Stimulated activated naive B cell treated with anti-CD40 and anti-IgM and Interleukin-4, amounts not matched to agents 10 μg/mL and 1 μg/mL and 100 μg/mL, for 72 hours (primary cell): ENCODE results near the gene RNASE2.
"Not testable (repeated sequence)": the region's sequence is repeated elsewhere in the genome, so short reads cannot be mapped to it uniquely, and the experiment has no call there.

Source experiments
- ATAC-seq, 2 donors: fragments of 150-1000 bp; cut with Tn5 transposase; replicated peaks; 2 replicates each; pipeline ENCODE4 v1.10.0; 2021; ENCODE audit warnings: moderate library complexity in 1 of 2
- DNase-seq: peaks from one replicate; pipeline ENCODE4 v3.0.0; 2021
- H3K27ac Mint-ChIP-seq: one replicate; pipeline ENCODE4 v1.8.0; 2022; ENCODE audit warnings: mild to moderate bottlenecking, mixed read lengths
- H3K27me3 Mint-ChIP-seq, 2 donors: one replicate each; pipeline ENCODE4 v1.8.0; 2022; ENCODE audit warnings: mixed read lengths in 2 of 2
- H3K36me3 Mint-ChIP-seq, 2 donors: one replicate each; pipeline ENCODE4 v1.8.0; 2022; ENCODE audit warnings: mixed read lengths in 2 of 2, mild to moderate bottlenecking in 1 of 2
- H3K4me1 Mint-ChIP-seq, 2 donors: one replicate each; pipeline ENCODE4 v1.8.0; 2022; ENCODE audit warnings: mixed read lengths in 2 of 2, mild to moderate bottlenecking in 1 of 2
- H3K4me3 Mint-ChIP-seq, 2 donors: one replicate each; pipeline ENCODE4 v1.8.0; 2022; ENCODE audit warnings: mild to moderate bottlenecking in 2 of 2, mixed read lengths in 2 of 2, moderate library complexity in 1 of 2
- H3K9me3 Mint-ChIP-seq, 2 donors: one replicate each; pipeline ENCODE4 v1.8.0; 2022; ENCODE audit warnings: mixed read lengths in 2 of 2, mild to moderate bottlenecking in 1 of 2

RNASE2 gene

DNA sequence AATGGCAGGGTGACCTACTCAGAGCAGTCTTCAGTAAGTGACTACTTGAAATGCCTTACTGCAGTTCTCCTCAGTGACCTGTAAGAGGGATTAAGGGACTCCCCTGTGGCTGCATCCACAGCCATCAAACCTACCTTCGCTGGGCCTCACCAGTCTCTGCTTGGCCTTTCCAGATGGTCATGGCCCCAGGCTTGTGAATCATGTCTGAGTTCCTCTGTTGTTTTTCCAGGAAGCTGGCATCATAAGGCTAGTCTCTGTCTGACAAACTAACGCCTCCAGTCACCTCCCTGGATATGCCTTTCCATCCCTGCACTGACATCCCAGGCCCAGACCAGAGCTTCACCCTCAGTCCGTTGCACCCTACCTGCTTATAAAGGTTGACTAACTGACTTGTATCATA lies 14.0 kb downstream of the RNASE2 start:
- no peak overlapping the region for H3K4me3 Mint-ChIP-seq
- H3K36me3 Mint-ChIP-seq: no peaks in the 10 kb centered on the region
- H3K27ac Mint-ChIP-seq: no peak overlapping the region
- H3K9me3 Mint-ChIP-seq: no peaks in the 10 kb centered on the region
- peaks cover 10 to 13% of the 10 kb centered on the region in 2 donors for H3K4me1 Mint-ChIP-seq
- ATAC-seq (no peak), DNase-seq (no peak)
- peaks cover 45 to 51% of the 10 kb centered on the region in 2 donors for H3K27me3 Mint-ChIP-seq

DNA sequence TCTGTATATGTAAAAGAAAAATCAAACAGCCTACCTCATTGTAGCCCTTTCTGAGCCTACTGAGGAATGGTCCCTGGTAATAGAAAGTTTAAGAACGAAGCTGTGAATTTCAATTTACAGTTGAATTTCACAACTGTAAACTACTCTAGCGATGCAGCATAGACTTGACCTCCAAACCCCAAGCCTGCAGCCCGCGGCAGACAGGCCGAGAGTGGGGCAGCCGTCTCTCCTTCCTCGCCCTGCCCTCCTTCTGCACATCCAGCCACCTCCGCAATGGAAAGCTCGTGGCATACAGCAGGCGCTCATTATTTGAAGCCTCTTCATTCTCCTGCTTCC lies 15.3 kb downstream of the RNASE2 start:
- Mint-ChIP-seq H3K4me3 (peak overlapping the region; percentile 86 to 93), H3K9me3 (no peaks in the 10 kb centered on the region), H3K27me3 (peaks cover 41 to 54% of the 10 kb centered on the region in 2 donors), H3K4me1 (peaks cover 10 to 13% of the 10 kb centered on the region in 2 donors), H3K27ac (peak overlapping the region; percentile 86), H3K36me3 (no peaks in the 10 kb centered on the region)
- DNase-seq (no peak), ATAC-seq (peak; percentile 14 to 19)

GRCh38 chr14:20970983-20971704 lies 15.9 kb downstream of the RNASE2 start:
- peaks cover 10 to 13% of the 10 kb centered on the region in 2 donors for H3K4me1 Mint-ChIP-seq
- peak overlapping the region; percentile 86 to 93 for H3K4me3 Mint-ChIP-seq
- H3K9me3 Mint-ChIP-seq: no peaks in the 10 kb centered on the region
- peak overlapping the region; percentile 86 for H3K27ac Mint-ChIP-seq
- no peaks in the 10 kb centered on the region for H3K36me3 Mint-ChIP-seq
- H3K27me3 Mint-ChIP-seq: peaks cover 41 to 54% of the 10 kb centered on the region in 2 donors
- peak; percentile 80 for DNase-seq
- ATAC-seq: peak; percentile 90 to 95

- DNase-seq (no peak), ATAC-seq (peak; percentile 31 to 44)
- peak overlapping the region; percentile 42 for H3K27ac Mint-ChIP-seq
- no peaks in the 10 kb centered on the region for H3K36me3 Mint-ChIP-seq
- H3K4me3 Mint-ChIP-seq: peak overlapping the region; percentile 86 to 93
- peaks cover 41 to 54% of the 10 kb centered on the region in 2 donors for H3K27me3 Mint-ChIP-seq
- no peaks in the 10 kb centered on the region for H3K9me3 Mint-ChIP-seq
- peaks cover 10 to 13% of the 10 kb centered on the region in 2 donors for H3K4me1 Mint-ChIP-seq
These were observed 16.4 kb downstream of the RNASE2 start for GRCh38 chr14:20971705-20972021.

DNA sequence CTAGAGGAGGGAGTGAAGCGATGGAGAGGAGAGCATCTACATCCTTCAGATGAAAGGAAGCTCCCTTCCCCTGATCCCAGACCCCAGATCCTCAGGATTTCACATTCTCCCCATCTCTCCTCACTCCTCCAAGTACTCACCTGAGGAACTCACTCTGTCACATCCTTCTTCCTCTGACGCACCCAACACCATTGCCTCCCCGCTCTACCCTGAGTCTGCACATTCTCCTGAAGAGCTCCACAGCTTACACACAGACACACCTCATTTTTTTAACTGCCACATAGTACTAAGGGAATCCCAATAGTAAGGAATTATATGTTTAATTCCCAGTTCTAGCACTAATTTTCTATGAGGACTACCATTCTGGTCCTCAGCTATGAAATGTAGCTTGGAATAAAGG lies 18.2 kb downstream of the RNASE2 start:
- ATAC-seq (no peak), DNase-seq (no peak)
- Mint-ChIP-seq H3K27me3 (peaks cover 31 to 39% of the 10 kb centered on the region in 2 donors), H3K36me3 (no peaks in the 10 kb centered on the region), H3K4me3 (no peak overlapping the region), H3K4me1 (peaks cover 10 to 13% of the 10 kb centered on the region in 2 donors), H3K27ac (no peak overlapping the region), H3K9me3 (no peaks in the 10 kb centered on the region)

GRCh38 chr14:20976291-20976690 lies 21.0 kb downstream of the RNASE2 start:
- ATAC-seq (no peak), DNase-seq (no peak)
- peaks cover 42 to 47% of the 10 kb centered on the region in 2 donors for H3K27me3 Mint-ChIP-seq
- H3K9me3 Mint-ChIP-seq: no peaks in the 10 kb centered on the region
- H3K36me3 Mint-ChIP-seq: no peaks in the 10 kb centered on the region
- no peak overlapping the region for H3K4me3 Mint-ChIP-seq
- peaks cover 4 to 5% of the 10 kb centered on the region in 2 donors for H3K4me1 Mint-ChIP-seq
- no peak overlapping the region for H3K27ac Mint-ChIP-seq

- DNase-seq (no peak), ATAC-seq (no peak)
- H3K27ac Mint-ChIP-seq: no peak overlapping the region
- no peaks in the 10 kb centered on the region for H3K36me3 Mint-ChIP-seq
- H3K27me3 Mint-ChIP-seq: peaks cover 29 to 31% of the 10 kb centered on the region in 2 donors
- no peak overlapping the region for H3K4me3 Mint-ChIP-seq
- no peaks in the 10 kb centered on the region for H3K4me1 Mint-ChIP-seq
- no peaks in the 10 kb centered on the region for H3K9me3 Mint-ChIP-seq
These were observed 23.4 kb downstream of the RNASE2 start for GRCh38 chr14:20978687-20979086.

GRCh38 chr14:20980906-20981305 lies 25.6 kb downstream of the RNASE2 start:
- Mint-ChIP-seq H3K27ac (no peak overlapping the region), H3K9me3 (no peaks in the 10 kb centered on the region), H3K4me3 (no peak overlapping the region), H3K36me3 (no peaks in the 10 kb centered on the region), H3K27me3 (peaks cover 24 to 32% of the 10 kb centered on the region in 2 donors), H3K4me1 (no peaks in the 10 kb centered on the region)
- ATAC-seq (no peak), DNase-seq (no peak)

DNA sequence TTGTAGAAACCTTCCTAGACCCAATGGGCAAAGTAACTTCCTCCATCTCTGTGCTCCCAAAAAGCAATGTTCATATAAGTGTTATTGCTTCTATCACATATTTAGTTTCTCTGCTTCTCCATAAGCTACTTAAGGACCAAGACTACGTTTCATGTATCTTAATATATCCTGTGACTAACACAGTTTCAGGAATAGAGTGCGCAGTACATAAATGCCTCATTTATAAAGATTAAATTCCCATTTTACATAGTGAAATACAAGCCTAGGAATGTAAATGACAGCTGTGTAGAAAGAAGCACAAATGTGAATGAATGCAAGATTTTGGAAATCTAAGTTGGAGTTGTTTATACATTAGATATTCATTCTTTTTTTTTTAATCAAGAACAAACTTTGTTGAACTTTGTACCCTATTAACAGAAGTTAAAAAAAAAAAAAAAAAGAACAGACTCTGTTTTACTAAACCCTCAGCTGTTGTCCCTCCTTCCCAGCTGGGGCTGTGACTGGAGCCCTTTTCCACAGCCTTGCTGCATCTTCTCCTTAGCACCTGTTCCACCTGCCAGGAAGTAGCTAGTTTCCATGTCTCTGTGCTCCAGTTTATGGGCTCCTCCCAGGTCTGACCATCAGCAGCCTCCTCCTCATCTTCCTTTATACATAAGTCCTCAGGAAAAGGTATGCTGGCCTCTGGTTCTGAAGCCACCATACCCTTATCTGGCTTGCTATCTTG lies 27.5 kb downstream of the RNASE2 start:
- no peaks in the 10 kb centered on the region for H3K4me1 Mint-ChIP-seq
- no peaks in the 10 kb centered on the region for H3K9me3 Mint-ChIP-seq
- no peak for ATAC-seq
- no peak for DNase-seq
- H3K27ac Mint-ChIP-seq: no peak overlapping the region
- H3K36me3 Mint-ChIP-seq: no peaks in the 10 kb centered on the region
- peaks cover 24 to 32% of the 10 kb centered on the region in 2 donors for H3K27me3 Mint-ChIP-seq
- no peak overlapping the region for H3K4me3 Mint-ChIP-seq

DNA sequence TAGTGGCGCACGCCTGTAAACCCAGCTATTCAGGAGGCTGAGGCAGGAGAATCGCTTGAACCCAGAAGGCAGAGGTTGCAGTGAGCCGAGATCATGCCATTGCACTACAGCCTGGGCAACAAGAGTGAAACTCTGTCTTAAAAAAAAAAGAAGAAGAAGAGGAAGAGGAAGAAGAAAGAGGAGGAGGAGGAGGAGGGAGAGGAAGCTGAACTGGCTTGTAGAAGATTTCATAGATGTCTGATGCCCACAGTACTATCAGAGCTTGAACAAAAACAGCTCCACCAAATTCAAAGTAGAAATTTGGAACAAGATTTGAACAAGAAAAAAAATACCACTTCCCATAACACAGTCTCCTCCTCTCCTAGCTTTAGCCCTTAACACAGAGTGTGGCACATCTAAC lies 30.4 kb downstream of the RNASE2 start:
- not testable (repeated sequence) for ATAC-seq, DNase-seq, H3K4me3 Mint-ChIP-seq, H3K27ac Mint-ChIP-seq, H3K4me1 Mint-ChIP-seq, H3K9me3 Mint-ChIP-seq, H3K36me3 Mint-ChIP-seq
- peaks cover 8 to 15% of the 10 kb centered on the region in 2 donors for H3K27me3 Mint-ChIP-seq

DNA sequence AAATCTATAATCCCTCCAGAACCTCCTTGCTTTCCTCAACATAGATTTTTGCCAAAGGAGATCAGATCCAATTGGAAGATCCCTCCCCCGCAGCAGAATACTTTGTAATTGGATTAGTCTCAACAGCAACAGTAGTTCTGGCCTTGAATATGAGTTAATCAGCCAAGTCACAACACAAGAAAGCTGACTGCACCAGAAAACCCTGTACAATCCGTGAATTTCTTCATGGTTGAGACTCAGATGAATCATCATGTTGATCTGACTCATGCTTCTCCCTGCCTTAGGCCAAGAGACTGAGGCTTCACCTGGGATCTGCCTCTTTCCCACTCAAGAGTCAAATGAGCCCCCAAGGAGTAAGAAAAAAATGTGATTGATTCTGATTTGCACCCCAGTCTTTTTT lies 31.5 kb downstream of the RNASE2 start:
- Mint-ChIP-seq H3K9me3 (no peaks in the 10 kb centered on the region), H3K4me3 (no peak overlapping the region), H3K36me3 (peaks cover 0 to under 1% of the 10 kb centered on the region in 2 donors), H3K27ac (no peak overlapping the region), H3K4me1 (peaks cover 5 to 14% of the 10 kb centered on the region in 2 donors), H3K27me3 (peaks cover 5 to 12% of the 10 kb centered on the region in 2 donors)
- no peak for DNase-seq
- ATAC-seq: no peak

GRCh38 chr14:20988717-20989470 lies 33.6 kb downstream of the RNASE2 start:
- H3K27me3 Mint-ChIP-seq: peaks cover 0 to 4% of the 10 kb centered on the region in 2 donors
- no peak for ATAC-seq
- peaks cover 8 to 18% of the 10 kb centered on the region in 2 donors for H3K4me1 Mint-ChIP-seq
- peak overlapping the region; percentile 45 to 58 for H3K4me3 Mint-ChIP-seq
- no peaks in the 10 kb centered on the region for H3K9me3 Mint-ChIP-seq
- peaks cover 4 to 12% of the 10 kb centered on the region in 2 donors for H3K36me3 Mint-ChIP-seq
- peak overlapping the region; percentile 76 for H3K27ac Mint-ChIP-seq
- DNase-seq: no peak

- peaks cover 8 to 18% of the 10 kb centered on the region in 2 donors for H3K4me1 Mint-ChIP-seq
- H3K4me3 Mint-ChIP-seq: peak overlapping the region; percentile 92
- DNase-seq (no peak), ATAC-seq (no peak)
- H3K27me3 Mint-ChIP-seq: no peaks in the 10 kb centered on the region
- H3K9me3 Mint-ChIP-seq: no peaks in the 10 kb centered on the region
- H3K27ac Mint-ChIP-seq: peak overlapping the region; percentile 92
- H3K36me3 Mint-ChIP-seq: peaks cover 4 to 16% of the 10 kb centered on the region in 2 donors
These were observed 34.1 kb downstream of the RNASE2 start for GRCh38 chr14:20989471-20989786.

GRCh38 chr14:20989787-20990600 lies 34.7 kb downstream of the RNASE2 start, which contains the start of gene METTL17:
METTL17 (plus strand) TSS chr14:20989980; CDS start chr14:20990003, 23 bp downstream.
- Mint-ChIP-seq H3K27ac (peak within 1 kb of the TSS; percentile 92), H3K36me3 (peaks cover 7 to 22% of the 10 kb centered on the region in 2 donors), H3K27me3 (no peaks in the 10 kb centered on the region), H3K4me1 (peaks cover 8 to 18% of the 10 kb centered on the region in 2 donors), H3K4me3 (peak within 1 kb of the TSS; percentile 92), H3K9me3 (no peaks in the 10 kb centered on the region)
- DNase-seq: peak; percentile 89
- ATAC-seq: peak; percentile 97 to 98
